Stimulated activated memory B cell treated with anti-CD40 and anti-IgM and Interleukin-4, amounts not matched to agents 10 μg/mL and 1 μg/mL and 100 μg/mL, for 72 hours (primary cell): ENCODE data around the gene COQ9.

ENCODE experiments used
- ATAC-seq: fragments of 150-1000 bp; cut with Tn5 transposase; 2 replicates; pipeline ENCODE4 v1.10.0; 2021
- H3K27ac Mint-ChIP-seq: one replicate; pipeline ENCODE4 v1.8.0; 2022; ENCODE audit warnings: mild to moderate bottlenecking, mixed read lengths
- H3K27me3 Mint-ChIP-seq: one replicate; pipeline ENCODE4 v1.8.0; 2022; ENCODE audit warnings: mixed read lengths
- H3K36me3 Mint-ChIP-seq: one replicate; pipeline ENCODE4 v1.8.0; 2022; ENCODE audit warnings: mixed read lengths
- H3K4me1 Mint-ChIP-seq: one replicate; pipeline ENCODE4 v1.8.0; 2022; ENCODE audit warnings: mixed read lengths
- H3K4me3 Mint-ChIP-seq: one replicate; pipeline ENCODE4 v1.8.0; 2022; ENCODE audit warnings: mild to moderate bottlenecking, moderate library complexity, mixed read lengths
- H3K9me3 Mint-ChIP-seq: one replicate; pipeline ENCODE4 v1.8.0; 2022; ENCODE audit warnings: mixed read lengths

Gene COQ9

GRCh38 chr16:57445510-57445909, 1.8 kb upstream of the COQ9 start:
- H3K27ac Mint-ChIP-seq = no peak overlapping the region
- peaks cover 20% of the 10 kb centered on the region for H3K4me1 Mint-ChIP-seq
- no peak for ATAC-seq
- peaks cover 14% of the 10 kb centered on the region for H3K36me3 Mint-ChIP-seq
- peaks cover 1% of the 10 kb centered on the region for H3K9me3 Mint-ChIP-seq
- no peak overlapping the region for H3K4me3 Mint-ChIP-seq
- no peaks in the 10 kb centered on the region for H3K27me3 Mint-ChIP-seq

- H3K4me1 Mint-ChIP-seq = peaks cover 20% of the 10 kb centered on the region
- H3K27ac Mint-ChIP-seq = peak overlapping the region; percentile 95
- H3K9me3 Mint-ChIP-seq = no peaks in the 10 kb centered on the region
- peaks cover 8% of the 10 kb centered on the region for H3K36me3 Mint-ChIP-seq
- peak; percentile 70 for ATAC-seq
- H3K27me3 Mint-ChIP-seq = no peaks in the 10 kb centered on the region
- peak overlapping the region; percentile 95 for H3K4me3 Mint-ChIP-seq
Measured at GRCh38 chr16:57446531-57447185, 621 bp upstream of the COQ9 start.

- Mint-ChIP-seq H3K9me3 (no peaks in the 10 kb centered on the region), H3K4me1 (peaks cover 10% of the 10 kb centered on the region), H3K4me3 (no peak overlapping the region), H3K27me3 (no peaks in the 10 kb centered on the region), H3K36me3 (peaks cover 48% of the 10 kb centered on the region), H3K27ac (no peak overlapping the region)
- ATAC-seq = no peak
Measured at GRCh38 chr16:57452021-57452420, 4.7 kb downstream of the COQ9 start.

GRCh38 chr16:57462209-57462977, 15.1 kb downstream of the COQ9 start, which contains the start of gene POLR2C:
Gene POLR2C, plus strand, starts transcription at chr16:57462679. Its CDS starts 46 bp downstream, at chr16:57462725.
- no peaks in the 10 kb centered on the region for H3K27me3 Mint-ChIP-seq
- peak within 1 kb of the TSS; percentile 96 for H3K27ac Mint-ChIP-seq
- H3K36me3 Mint-ChIP-seq = peaks cover 37% of the 10 kb centered on the region
- peak within 1 kb of the TSS; percentile 100 for H3K4me3 Mint-ChIP-seq
- peak; percentile 96 for ATAC-seq
- no peaks in the 10 kb centered on the region for H3K9me3 Mint-ChIP-seq
- H3K4me1 Mint-ChIP-seq = peaks cover 21% of the 10 kb centered on the region

GRCh38 chr16:57462978-57463362, 15.7 kb downstream of the COQ9 start:
- Mint-ChIP-seq H3K27me3 (no peaks in the 10 kb centered on the region), H3K4me1 (peaks cover 21% of the 10 kb centered on the region), H3K36me3 (peaks cover 43% of the 10 kb centered on the region), H3K27ac (peak overlapping the region; percentile 96), H3K4me3 (peak overlapping the region; percentile 100), H3K9me3 (no peaks in the 10 kb centered on the region)
- ATAC-seq = peak; percentile 60

GRCh38 chr16:57464523-57464922, 17.2 kb downstream of the COQ9 start:
- H3K4me1 Mint-ChIP-seq = peaks cover 21% of the 10 kb centered on the region
- H3K27ac Mint-ChIP-seq = no peak overlapping the region
- no peaks in the 10 kb centered on the region for H3K9me3 Mint-ChIP-seq
- no peak for ATAC-seq
- peaks cover 57% of the 10 kb centered on the region for H3K36me3 Mint-ChIP-seq
- H3K4me3 Mint-ChIP-seq = no peak overlapping the region
- H3K27me3 Mint-ChIP-seq = no peaks in the 10 kb centered on the region

- peaks cover 18% of the 10 kb centered on the region for H3K4me1 Mint-ChIP-seq
- no peaks in the 10 kb centered on the region for H3K27me3 Mint-ChIP-seq
- ATAC-seq = no peak
- peaks cover 57% of the 10 kb centered on the region for H3K36me3 Mint-ChIP-seq
- no peak overlapping the region for H3K27ac Mint-ChIP-seq
- no peaks in the 10 kb centered on the region for H3K9me3 Mint-ChIP-seq
- no peak overlapping the region for H3K4me3 Mint-ChIP-seq
Measured at GRCh38 chr16:57468346-57468745, 21.1 kb downstream of the COQ9 start.

- no peak overlapping the region for H3K27ac Mint-ChIP-seq
- no peaks in the 10 kb centered on the region for H3K9me3 Mint-ChIP-seq
- no peaks in the 10 kb centered on the region for H3K27me3 Mint-ChIP-seq
- ATAC-seq = no peak
- peaks cover 57% of the 10 kb centered on the region for H3K36me3 Mint-ChIP-seq
- peaks cover 11% of the 10 kb centered on the region for H3K4me1 Mint-ChIP-seq
- H3K4me3 Mint-ChIP-seq = no peak overlapping the region
Measured at GRCh38 chr16:57469046-57469445, 21.8 kb downstream of the COQ9 start.

- Mint-ChIP-seq H3K27ac (no peak overlapping the region), H3K4me3 (no peak overlapping the region), H3K9me3 (no peaks in the 10 kb centered on the region), H3K27me3 (no peaks in the 10 kb centered on the region), H3K36me3 (peaks cover 51% of the 10 kb centered on the region), H3K4me1 (peaks cover 7% of the 10 kb centered on the region)
- ATAC-seq = no peak
Measured at GRCh38 chr16:57469917-57470470, 22.7 kb downstream of the COQ9 start.

- no peak for ATAC-seq
- Mint-ChIP-seq H3K4me1 (peaks cover 12% of the 10 kb centered on the region), H3K27me3 (no peaks in the 10 kb centered on the region), H3K4me3 (no peak overlapping the region), H3K36me3 (peaks cover 49% of the 10 kb centered on the region), H3K9me3 (no peaks in the 10 kb centered on the region), H3K27ac (no peak overlapping the region)
Measured at GRCh38 chr16:57470711-57471110, 23.4 kb downstream of the COQ9 start.

GRCh38 chr16:57471209-57471608, 23.9 kb downstream of the COQ9 start:
- Mint-ChIP-seq H3K9me3 (no peaks in the 10 kb centered on the region), H3K27ac (no peak overlapping the region), H3K4me3 (no peak overlapping the region), H3K4me1 (peaks cover 17% of the 10 kb centered on the region), H3K36me3 (peaks cover 44% of the 10 kb centered on the region), H3K27me3 (no peaks in the 10 kb centered on the region)
- ATAC-seq = no peak

GRCh38 chr16:57471852-57472664, 24.8 kb downstream of the COQ9 start:
- no peaks in the 10 kb centered on the region for H3K9me3 Mint-ChIP-seq
- no peak for ATAC-seq
- peaks cover 42% of the 10 kb centered on the region for H3K36me3 Mint-ChIP-seq
- H3K4me1 Mint-ChIP-seq = peaks cover 23% of the 10 kb centered on the region
- H3K4me3 Mint-ChIP-seq = no peak overlapping the region
- H3K27ac Mint-ChIP-seq = no peak overlapping the region
- H3K27me3 Mint-ChIP-seq = no peaks in the 10 kb centered on the region

GRCh38 chr16:57472665-57473060, 25.4 kb downstream of the COQ9 start:
- H3K36me3 Mint-ChIP-seq = peaks cover 40% of the 10 kb centered on the region

GRCh38 chr16:57473176-57473840, 26.0 kb downstream of the COQ9 start:
- Mint-ChIP-seq H3K36me3 (peaks cover 33% of the 10 kb centered on the region), H3K4me3 (no peak overlapping the region), H3K9me3 (no peaks in the 10 kb centered on the region), H3K4me1 (peaks cover 30% of the 10 kb centered on the region), H3K27ac (no peak overlapping the region), H3K27me3 (no peaks in the 10 kb centered on the region)
- ATAC-seq = no peak

More at GRCh38 chr16:57472665-57473060, 25.4 kb downstream of the COQ9 start:
- H3K27me3 Mint-ChIP-seq = no peaks in the 10 kb centered on the region
- ATAC-seq = no peak
- H3K4me3 Mint-ChIP-seq = no peak overlapping the region
- peaks cover 23% of the 10 kb centered on the region for H3K4me1 Mint-ChIP-seq
- H3K27ac Mint-ChIP-seq = no peak overlapping the region
- no peaks in the 10 kb centered on the region for H3K9me3 Mint-ChIP-seq
